PC-9 (cell line): ENCODE results near the gene SPRY4. TPM values are rescaled to one million over a fixed set of nuclear protein-coding genes. Genes with fewer than 3 reads are reported as not detected.

ENCODE experiments used
- BruUV-seq: library from RNA; stranded (reverse); fragments of 400-500 nt; replicated peaks from 2 replicates; lab custom pipeline; 2021; lab: Mats Ljungman, UMichigan
- CTCF ChIA-PET: fragments of 300-600 bp; sonication (Branson Sonifier 250); formaldehyde crosslinking; loops from one replicate; lab custom pipeline; 2022; ENCODE audit warnings: antibody characterized with exemption; lab: Charles Lee
- POLR2A ChIA-PET: fragments of 300-600 bp; sonication (Branson Sonifier 250); formaldehyde crosslinking; loops from one replicate; lab custom pipeline; 2022; ENCODE audit warnings: antibody characterized with exemption; ENCODE audit not compliant: unreplicated experiment; lab: Charles Lee
- DNase-seq, 2 experiments: peaks; one replicate each; pipeline versions ENCODE4 v3.0.0 to v3.0.0-alpha.2; 2015 to 2022; ENCODE audit warnings: mixed read lengths in 1 of 2
- H2AFZ ChIP-seq: fragments of 200-600 bp; sonication (generic); 2 replicates; pipeline ENCODE4 v1.8.1; 2017; ENCODE audit warnings: antibody characterized with exemption
- H3F3A ChIP-seq: fragments of 200-600 bp; sonication (generic); 2 replicates; pipeline ENCODE4 v1.8.1; 2017; ENCODE audit warnings: antibody characterized with exemption, mild to moderate bottlenecking, low read depth; ENCODE audit not compliant: insufficient read depth
- H3K27ac ChIP-seq: fragments of 200-600 bp; sonication (generic); 2 replicates; pipeline ENCODE4 v1.6.1; 2016; ENCODE audit warnings: mixed run types
- H3K27me3 ChIP-seq: fragments of 200-600 bp; sonication (generic); 2 replicates; pipeline ENCODE4 v1.6.1; 2016; ENCODE audit warnings: low read depth, mixed run types; ENCODE audit not compliant: insufficient read depth
- H3K36me3 ChIP-seq: fragments of 200-600 bp; sonication (generic); 2 replicates; pipeline ENCODE4 v1.6.1; 2016; ENCODE audit warnings: low read depth, mixed run types
- H3K4me1 ChIP-seq: fragments of 200-600 bp; sonication (generic); replicated peaks from 2 replicates; pipeline ENCODE4 v1.6.1; 2016; ENCODE audit warnings: mixed run types; ENCODE audit not compliant: insufficient read depth
- H3K4me2 ChIP-seq: fragments of 200-600 bp; sonication (generic); 2 replicates; pipeline ENCODE4 v1.6.1; 2017; ENCODE audit warnings: mixed run types
- H3K4me3 ChIP-seq: fragments of 200-600 bp; sonication (generic); 2 replicates; pipeline ENCODE4 v1.6.1; 2016; ENCODE audit warnings: mixed run types
- H3K79me2 ChIP-seq: fragments of 200-600 bp; sonication (generic); 2 replicates; pipeline ENCODE4 v1.6.1; 2017; ENCODE audit warnings: low read depth, mixed run types
- H3K9me2 ChIP-seq: fragments of 200-600 bp; sonication (generic); 2 replicates; pipeline ENCODE4 v1.8.1; 2017; ENCODE audit warnings: mild to moderate bottlenecking; ENCODE audit not compliant: insufficient read depth
- H3K9me3 ChIP-seq: fragments of 200-600 bp; sonication (generic); 2 replicates; pipeline ENCODE4 v1.8.1; 2016; ENCODE audit warnings: low read depth; ENCODE audit not compliant: insufficient read depth
- H4K20me1 ChIP-seq: fragments of 200-600 bp; sonication (generic); 2 replicates; pipeline ENCODE4 v1.8.1; 2017; ENCODE audit not compliant: insufficient read depth
- CTCF ChIP-seq: fragments of 200-600 bp; sonication (generic); conservative IDR thresholded peaks from 2 replicates; pipeline ENCODE4 v1.6.1; 2017; ENCODE audit warnings: mixed run types, antibody characterized with exemption, mild to moderate bottlenecking, moderate library complexity
- EZH2 ChIP-seq: fragments of 200-600 bp; sonication (generic); IDR thresholded peaks from 2 replicates; pipeline ENCODE4 v1.8.0; 2017; ENCODE audit warnings: antibody characterized with exemption, low read depth
- intact Hi-C: fragments of 100-400 bp; cut with micrococcal nuclease; formaldehyde crosslinking; loops from one replicate; pipeline ENCODE4 v1.10.0; 2022; ENCODE audit not compliant: unreplicated experiment
- total RNA-seq: library from RNA; stranded (reverse); gene quantifications from 2 replicates; pipeline ENCODE4 v1.2.3, GENCODE V29; 2021

The SPRY4 gene
- total RNA-seq, 1 experiment from 2014 or later, result 11.0 TPM

GRCh38 chr5:142278627-142279026, 46.2 kb downstream of the SPRY4 start:
- Histone ChIP-seq H3K9me3 (no peaks in the 10 kb centered on the region), H2AFZ (no peak overlapping the region), H3K79me2 (no peaks in the 10 kb centered on the region), H3K4me3 (no peak overlapping the region), H3K36me3 (no peaks in the 10 kb centered on the region), H3K4me1 (peaks cover 47% of the 10 kb centered on the region), H3F3A (peaks cover 10% of the 10 kb centered on the region; the same call in 1 of the 2 replicates), H4K20me1 (no peaks in the 10 kb centered on the region), H3K27ac (no peak overlapping the region), H3K27me3 (no peaks in the 10 kb centered on the region), H3K4me2 (peak overlapping the region; percentile 13; the same call in 1 of the 2 replicates), H3K9me2 (no peaks in the 10 kb centered on the region)
- DNase-seq, result no peak
- ChIA-PET CTCF (no interaction called here), POLR2A (no interaction called here)
- intact Hi-C loops, result loop anchor here (5.0 kb wide), 1 partner anchor 61 kb away; no protein-coding TSS in a partner anchor
- no peak for TF ChIP-seq EZH2
- TF ChIP-seq CTCF, result no peak
- no TSS peak for BruUV-seq

GRCh38 chr5:142277796-142278195, 47.0 kb downstream of the SPRY4 start:
- no TSS peak for BruUV-seq
- no peaks in the 10 kb centered on the region for H3K9me3 ChIP-seq
- no peaks in the 10 kb centered on the region for H4K20me1 ChIP-seq
- ChIA-PET CTCF (no interaction called here), POLR2A (no interaction called here)
- TF ChIP-seq EZH2 (no peak), CTCF (no peak)
- H3K4me1 ChIP-seq, result peaks cover 47% of the 10 kb centered on the region
- no peak overlapping the region for H2AFZ ChIP-seq
- no peaks in the 10 kb centered on the region for H3K79me2 ChIP-seq
- no peaks in the 10 kb centered on the region for H3K36me3 ChIP-seq
- no peak overlapping the region for H3K4me3 ChIP-seq
- H3K9me2 ChIP-seq, result no peaks in the 10 kb centered on the region
- H3K27ac ChIP-seq, result no peak overlapping the region
- peak overlapping the region; percentile 13; the same call in 1 of the 2 replicates for H3K4me2 ChIP-seq
- intact Hi-C loops, result loop anchor here (5.0 kb wide), 1 partner anchor 60 kb away; no protein-coding TSS in a partner anchor
- peaks cover 10% of the 10 kb centered on the region; the same call in 1 of the 2 replicates for H3F3A ChIP-seq
- DNase-seq, result no peak
- H3K27me3 ChIP-seq, result no peaks in the 10 kb centered on the region

GRCh38 chr5:142276517-142276916, 48.3 kb downstream of the SPRY4 start:
- H3K9me3 ChIP-seq, result no peaks in the 10 kb centered on the region
- BruUV-seq, result no TSS peak
- POLR2A ChIA-PET, result interaction anchor here (0.7 kb wide), 1 partner anchor 92 kb away, joined by 5 read pairs; no protein-coding TSS in a partner anchor

More at GRCh38 chr5:142276517-142276916, 48.3 kb downstream of the SPRY4 start:
- Histone ChIP-seq H3K4me3 (no peak overlapping the region), H3K79me2 (no peaks in the 10 kb centered on the region), H3K27ac (no peak overlapping the region), H2AFZ (no peak overlapping the region), H3K4me1 (peaks cover 42% of the 10 kb centered on the region), H3K4me2 (no peak overlapping the region), H3K27me3 (no peaks in the 10 kb centered on the region), H3K36me3 (no peaks in the 10 kb centered on the region), H4K20me1 (no peaks in the 10 kb centered on the region), H3F3A (peaks cover 10% of the 10 kb centered on the region; the same call in 1 of the 2 replicates), H3K9me2 (no peaks in the 10 kb centered on the region)
- CTCF ChIA-PET, result no interaction called here
- intact Hi-C loops, result loop anchor here (5.0 kb wide), 1 partner anchor 59 kb away; no protein-coding TSS in a partner anchor
- TF ChIP-seq EZH2 (no peak), CTCF (no peak)
- no peak for DNase-seq
